GM18520 (cell line): ENCODE measurements around the gene GDPD5.
"Not testable (repeated sequence)": the region's sequence is repeated elsewhere in the genome, so short reads cannot be mapped to it uniquely, and the experiment has no call there.

Experiments used
- ATAC-seq: cut with Tn5 transposase; IDR thresholded peaks from one replicate; pipeline ENCODE4 v1.9.1; 2021; ENCODE audit not compliant: unreplicated experiment

Gene GDPD5

GRCh38 chr11:75431533-75432525 lies 93.9 kb downstream of the GDPD5 start:
- ATAC-seq, result no peak

GRCh38 chr11:75430714-75431532 lies 94.8 kb downstream of the GDPD5 start:
- no peak for ATAC-seq

GRCh38 chr11:75429902-75430713 lies 95.6 kb downstream of the GDPD5 start:
- peak; percentile 31 for ATAC-seq

- ATAC-seq, result no peak
Observed at GRCh38 chr11:75429641-75429901, 96.2 kb downstream of the GDPD5 start.

GRCh38 chr11:75428989-75429640 lies 96.6 kb downstream of the GDPD5 start:
- no peak for ATAC-seq

GRCh38 chr11:75428281-75428724 lies 97.4 kb downstream of the GDPD5 start:
- ATAC-seq, result peak; percentile 50

- no peak for ATAC-seq
Observed at GRCh38 chr11:75427181-75427580, 98.6 kb downstream of the GDPD5 start.

GRCh38 chr11:75426720-75427086 lies 99.0 kb downstream of the GDPD5 start:
- ATAC-seq, result no peak

GRCh38 chr11:75425422-75425821 lies 100.3 kb downstream of the GDPD5 start:
- no peak for ATAC-seq

GRCh38 chr11:75424396-75424795 lies 101.3 kb downstream of the GDPD5 start:
- ATAC-seq, result no peak

- no peak for ATAC-seq
Observed at GRCh38 chr11:75423721-75424120, 102.0 kb downstream of the GDPD5 start.

GRCh38 chr11:75422248-75423231 lies 103.2 kb downstream of the GDPD5 start:
- no peak for ATAC-seq

GRCh38 chr11:75421902-75422247 lies 103.9 kb downstream of the GDPD5 start:
- ATAC-seq, result no peak

- ATAC-seq, result no peak
Observed at GRCh38 chr11:75421035-75421602, 104.6 kb downstream of the GDPD5 start.

GRCh38 chr11:75420224-75421034 lies 105.3 kb downstream of the GDPD5 start:
- no peak for ATAC-seq

GRCh38 chr11:75413864-75414263 lies 111.9 kb downstream of the GDPD5 start:
- no peak for ATAC-seq

- ATAC-seq, result not testable (repeated sequence)
Observed at GRCh38 chr11:75413146-75413545, 112.6 kb downstream of the GDPD5 start.

- not testable (repeated sequence) for ATAC-seq
Observed at GRCh38 chr11:75409971-75410370, 115.8 kb downstream of the GDPD5 start.

- ATAC-seq, result no peak
Observed at GRCh38 chr11:75408957-75409219, 116.9 kb downstream of the GDPD5 start.
